HCT116 (cell line): ENCODE measurements around the gene KLHDC9. TPM values are rescaled to one million over a fixed set of nuclear protein-coding genes. Genes with fewer than 3 reads are reported as not detected.

Experiments
- ATAC-seq: fragments of 200-7000 bp; cut with Tn5 transposase; 2 replicates; pipeline ENCODE4 v1.9.1; 2020; ENCODE audit warnings: mild to moderate bottlenecking, moderate library complexity
- BruUV-seq: library from RNA; stranded (reverse); fragments of 400-500 nt; replicated peaks from 2 replicates; lab custom pipeline; 2021; lab: Mats Ljungman, UMichigan
- CTCF ChIA-PET: fragments of 300-600 bp; sonication (Branson Sonifier 250); formaldehyde crosslinking; loops from one replicate; lab custom pipeline; 2021; ENCODE audit warnings: antibody characterized with exemption; lab: Charles Lee
- POLR2A ChIA-PET: fragments of 300-600, 350-600 bp; sonication (Branson Sonifier 250); formaldehyde crosslinking; loops from one replicate; lab custom pipeline; 2021; ENCODE audit warnings: antibody characterized with exemption; lab: Charles Lee
- RAD21 ChIA-PET, 2 experiments: fragments of 300-600 bp; sonication (Branson Sonifier 250); formaldehyde crosslinking; loops; one replicate each; lab custom pipeline; 2023; ENCODE audit warnings: low total read pairs in 2 of 2; ENCODE audit not compliant: uncharacterized antibody in 2 of 2, unreplicated experiment in 2 of 2, low non-redundant PET in 1 of 2; lab: Charles Lee
- DNase-seq: peaks from one replicate; pipeline ENCODE4 v3.0.0-alpha.2; 2010; ENCODE audit warnings: low read depth, low spot score
- H2AFZ ChIP-seq: fragments of 200-600 bp; shearing (Covaris generic), sonication (generic); 2 replicates; pipeline ENCODE4 v1.6.1; 2017; ENCODE audit warnings: low read depth, mixed run types, mixed read lengths, antibody characterized with exemption, low read length; ENCODE audit not compliant: poor library complexity, severe bottlenecking
- H3K27ac ChIP-seq: 2 replicates; pipeline ENCODE4 v1.5.1; 2012; ENCODE audit warnings: low read depth, low read length
- H3K27me3 ChIP-seq: fragments of 200-600 bp; sonication (generic); 2 replicates; pipeline ENCODE4 v1.6.1; 2016; ENCODE audit warnings: mixed run types, low read length, mixed read lengths; ENCODE audit not compliant: insufficient read depth
- H3K36me3 ChIP-seq, 2 experiments: fragments of 200-500 bp in 1 of 2; fragments of 200-600 bp in 1 of 2; sonication (Bioruptor generic) in 1 of 2; sonication (generic) in 1 of 2; 2 replicates each; pipeline versions ENCODE4 v1.5.1 to v1.6.1; 2014 to 2016; ENCODE audit warnings: low read length in 2 of 2, inconsistent platforms in 1 of 2, mixed read lengths in 1 of 2, mixed run types in 1 of 2; ENCODE audit not compliant: insufficient read depth in 2 of 2, control insufficient read depth in 1 of 2
- H3K4me1 ChIP-seq, 2 experiments: fragments of 200-600 bp in 1 of 2; sonication (generic) in 1 of 2; 2 replicates each; pipeline versions ENCODE4 v1.5.1 to v1.6.1; 2012 to 2017; ENCODE audit warnings: low read length in 2 of 2, inconsistent platforms in 1 of 2, mild to moderate bottlenecking in 1 of 2, mixed read lengths in 1 of 2, mixed run types in 1 of 2, moderate library complexity in 1 of 2; ENCODE audit not compliant: insufficient read depth in 2 of 2, control insufficient read depth in 1 of 2
- H3K4me2 ChIP-seq: fragments of 200-600 bp; sonication (generic); 2 replicates; pipeline ENCODE4 v1.6.1; 2017; ENCODE audit warnings: mixed run types, low read length, mixed read lengths
- H3K4me3 ChIP-seq, 2 experiments: fragments of 200-600 bp in 1 of 2; sonication (generic) in 1 of 2; replicated peaks in 1 of 2; 2 replicates each; pipeline ENCODE4 v1.5.1; 2011 to 2016; ENCODE audit warnings: low read length in 2 of 2, control low read depth in 1 of 2, low read depth in 1 of 2, mild to moderate bottlenecking in 1 of 2, mixed read lengths in 1 of 2, mixed run types in 1 of 2
- H3K79me2 ChIP-seq: fragments of 200-600 bp; sonication (generic); 2 replicates; pipeline ENCODE4 v1.6.1; 2017; ENCODE audit warnings: mild to moderate bottlenecking, mixed run types, low read length, moderate library complexity, mixed read lengths; ENCODE audit not compliant: insufficient read depth
- H3K9ac ChIP-seq: fragments of 200-600 bp; sonication (generic); 2 replicates; pipeline ENCODE4 v1.6.1; 2016; ENCODE audit warnings: low read length, mixed read lengths
- H3K9me2 ChIP-seq: fragments of 200-600 bp; sonication (generic), shearing (Covaris generic); 2 replicates; pipeline ENCODE4 v1.6.1; 2017; ENCODE audit warnings: mixed run types, mild to moderate bottlenecking, moderate library complexity; ENCODE audit not compliant: insufficient read depth
- H3K9me3 ChIP-seq, 2 experiments: fragments of 200-500 bp in 1 of 2; fragments of 200-600 bp in 1 of 2; sonication (Bioruptor generic) in 1 of 2; sonication (generic) in 1 of 2; 2 replicates each; pipeline ENCODE4 v1.6.1; 2014 to 2017; ENCODE audit warnings: low read length in 2 of 2, mixed read lengths in 2 of 2, inconsistent platforms in 1 of 2, low read depth in 1 of 2, mild to moderate bottlenecking in 1 of 2, mixed run types in 1 of 2, moderate library complexity in 1 of 2; ENCODE audit not compliant: control insufficient read depth in 1 of 2, insufficient read depth in 1 of 2
- H4K20me1 ChIP-seq: fragments of 200-600 bp; sonication (generic), shearing (Covaris generic); 2 replicates; pipeline ENCODE4 v1.6.1; 2017; ENCODE audit warnings: mixed run types, mild to moderate bottlenecking, moderate library complexity; ENCODE audit not compliant: insufficient read depth
- CBX3 ChIP-seq: IDR thresholded peaks from 2 replicates; pipeline ENCODE4 v1.6.1; 2012; ENCODE audit warnings: low read depth
- EGR1 ChIP-seq: IDR thresholded peaks from 2 replicates; pipeline ENCODE4 v1.6.1; 2012; ENCODE audit warnings: low read depth
- ELF1 ChIP-seq: IDR thresholded peaks from 2 replicates; pipeline ENCODE4 v1.6.1; 2012; ENCODE audit warnings: low read depth, borderline replicate concordance
- EZH2 ChIP-seq: fragments of 200-600 bp; sonication (generic); IDR thresholded peaks from 2 replicates; pipeline ENCODE4 v1.6.1; 2017; ENCODE audit warnings: antibody characterized with exemption, mixed run types
- EZH2phosphoT487 ChIP-seq: fragments of 200-600 bp; IDR thresholded peaks from 2 replicates; pipeline ENCODE4 v1.6.1; 2018; ENCODE audit warnings: antibody characterized with exemption, borderline replicate concordance
- FOSL1 ChIP-seq: IDR thresholded peaks from 2 replicates; pipeline ENCODE4 v1.6.1; 2012; ENCODE audit warnings: low read depth
- POLR2A ChIP-seq: IDR thresholded peaks from 2 replicates; pipeline ENCODE4 v1.7.0; 2011; ENCODE audit warnings: borderline replicate concordance; ENCODE audit not compliant: insufficient read depth, insufficient read length; ENCODE audit errors: extremely low read depth
- POLR2AphosphoS5 ChIP-seq: IDR thresholded peaks from 2 replicates; pipeline ENCODE4 v1.6.1; 2011; ENCODE audit warnings: mild to moderate bottlenecking, low read depth, low read length, moderate library complexity
- RAD21 ChIP-seq: IDR thresholded peaks from 2 replicates; pipeline ENCODE4 v1.6.1; 2012; ENCODE audit warnings: low read depth, mild to moderate bottlenecking
- SIN3A ChIP-seq: IDR thresholded peaks from 2 replicates; pipeline ENCODE4 v1.6.1; 2012; ENCODE audit warnings: low read depth
- SP1 ChIP-seq: IDR thresholded peaks from 2 replicates; pipeline ENCODE4 v1.6.1; 2012; ENCODE audit warnings: low read depth
- TCF7L2 ChIP-seq: IDR thresholded peaks from 2 replicates; pipeline ENCODE4 v1.7.0; 2011; ENCODE audit warnings: borderline replicate concordance, inconsistent platforms; ENCODE audit not compliant: insufficient read depth, insufficient read length; ENCODE audit errors: extremely low read depth
- YY1 ChIP-seq: IDR thresholded peaks from 2 replicates; pipeline ENCODE4 v1.6.1; 2011; ENCODE audit warnings: low read length, low read depth, moderate library complexity, mild to moderate bottlenecking; ENCODE audit not compliant: insufficient replicate concordance; ENCODE audit errors: extremely low read depth
- ZFX ChIP-seq: fragments of 450-650 bp; IDR thresholded peaks from 2 replicates; pipeline ENCODE4 v1.6.1; 2017
- ZNF274 ChIP-seq: fragments of 200-500 bp; sonication (Bioruptor generic); IDR thresholded peaks from 2 replicates; pipeline ENCODE4 v1.6.1; 2014; ENCODE audit warnings: mild to moderate bottlenecking, low read depth, low read length, inconsistent platforms
- intact Hi-C: fragments of 100-400 bp; cut with micrococcal nuclease; formaldehyde crosslinking; loops from 2 replicates; pipeline ENCODE4 v1.10.0; 2022
- total RNA-seq: library from RNA; stranded (reverse); gene quantifications from one replicate; pipeline ENCODE4 v1.2.1, GENCODE V29; 2021; ENCODE audit not compliant: unreplicated experiment
- TF ChIP-seq, protein P1 (sequence below): IDR thresholded peaks from 2 replicates; pipeline ENCODE4 v1.6.1; 2011; ENCODE audit warnings: mild to moderate bottlenecking, low read length, moderate library complexity; ENCODE audit not compliant: insufficient replicate concordance; ENCODE audit errors: extremely low read depth
- TF ChIP-seq, protein P2 (sequence below): IDR thresholded peaks from 2 replicates; pipeline ENCODE4 v1.6.1; 2012; ENCODE audit warnings: low read depth
- TF ChIP-seq, protein P3 (sequence below): IDR thresholded peaks from 2 replicates; pipeline ENCODE4 v1.6.1; 2012
- TF ChIP-seq, protein P4 (sequence below): IDR thresholded peaks from 2 replicates; pipeline ENCODE4 v1.6.1; 2012
- TF ChIP-seq, protein P5 (sequence below), 3 experiments: fragments of 200-600 bp in 1 of 3; sonication (generic) in 1 of 3; IDR thresholded peaks in 2 of 3; conservative IDR thresholded peaks in 1 of 3; 2 replicates each; pipeline ENCODE4 v1.5.1; 2012 to 2017; ENCODE audit warnings: low read depth in 2 of 3, low read length in 2 of 3, antibody characterized with exemption in 1 of 3, borderline replicate concordance in 1 of 3, control low read depth in 1 of 3, mild to moderate bottlenecking in 1 of 3, mixed read lengths in 1 of 3, mixed run types in 1 of 3, moderate library complexity in 1 of 3; ENCODE audit not compliant: insufficient read depth in 1 of 3

KLHDC9 gene
- total RNA-seq, 1 experiment from 2014 or later = 1.4 TPM

DNA sequence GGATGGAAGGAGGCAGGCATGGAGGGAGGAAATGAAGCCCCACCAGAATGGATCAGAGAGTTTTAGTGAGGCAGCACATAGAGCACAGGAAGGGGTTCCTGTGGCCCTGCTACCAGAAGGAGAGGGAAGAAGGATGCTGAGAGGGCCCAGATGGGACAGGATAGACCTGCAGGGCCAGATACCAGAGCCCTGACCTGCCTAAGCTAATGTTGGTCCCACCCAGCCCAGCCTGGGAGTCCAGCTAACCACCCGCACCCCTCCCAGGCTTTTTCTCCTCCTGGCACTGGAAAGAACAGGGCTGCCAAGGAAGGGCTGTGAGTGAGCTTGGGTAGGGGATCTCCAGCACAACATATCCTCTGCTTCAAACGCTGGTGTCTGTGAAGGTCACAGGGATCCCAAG, 15.7 kb upstream of the KLHDC9 start:
- H3K27ac ChIP-seq = peak overlapping the region; percentile 46

More for the DNA sequence above, 15.7 kb upstream of the KLHDC9 start:
- Histone ChIP-seq H3K36me3 (no peaks in the 10 kb centered on the region), H3K4me3 (peak overlapping the region in 1 of 2 experiments; percentile 40; a peak in 2 of 4 replicates), H3K9ac (peak overlapping the region; percentile 46)
- POLR2A ChIA-PET = interaction anchor here (1.5 kb wide), 2 partner anchors 9 to 37 kb away, joined by 3 read pairs; partner anchors contain the start of gene USF1
- ATAC-seq = no peak
- TF ChIP-seq RAD21 (no peak), ZFX (no peak), ZNF274 (no peak), POLR2A (no peak), SP1 (no peak), EZH2 (no peak), ELF1 (no peak), EGR1 (no peak), YY1 (no peak), TCF7L2 (no peak), SIN3A (no peak), POLR2AphosphoS5 (no peak), EZH2phosphoT487 (no peak), FOSL1 (no peak), CBX3 (no peak)
- TF ChIP-seq, protein P1, sequence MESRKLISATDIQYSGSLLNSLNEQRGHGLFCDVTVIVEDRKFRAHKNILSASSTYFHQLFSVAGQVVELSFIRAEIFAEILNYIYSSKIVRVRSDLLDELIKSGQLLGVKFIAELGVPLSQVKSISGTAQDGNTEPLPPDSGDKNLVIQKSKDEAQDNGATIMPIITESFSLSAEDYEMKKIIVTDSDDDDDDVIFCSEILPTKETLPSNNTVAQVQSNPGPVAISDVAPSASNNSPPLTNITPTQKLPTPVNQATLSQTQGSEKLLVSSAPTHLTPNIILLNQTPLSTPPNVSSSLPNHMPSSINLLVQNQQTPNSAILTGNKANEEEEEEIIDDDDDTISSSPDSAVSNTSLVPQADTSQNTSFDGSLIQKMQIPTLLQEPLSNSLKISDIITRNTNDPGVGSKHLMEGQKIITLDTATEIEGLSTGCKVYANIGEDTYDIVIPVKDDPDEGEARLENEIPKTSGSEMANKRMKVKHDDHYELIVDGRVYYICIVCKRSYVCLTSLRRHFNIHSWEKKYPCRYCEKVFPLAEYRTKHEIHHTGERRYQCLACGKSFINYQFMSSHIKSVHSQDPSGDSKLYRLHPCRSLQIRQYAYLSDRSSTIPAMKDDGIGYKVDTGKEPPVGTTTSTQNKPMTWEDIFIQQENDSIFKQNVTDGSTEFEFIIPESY = no peak
- TF ChIP-seq, protein P2, sequence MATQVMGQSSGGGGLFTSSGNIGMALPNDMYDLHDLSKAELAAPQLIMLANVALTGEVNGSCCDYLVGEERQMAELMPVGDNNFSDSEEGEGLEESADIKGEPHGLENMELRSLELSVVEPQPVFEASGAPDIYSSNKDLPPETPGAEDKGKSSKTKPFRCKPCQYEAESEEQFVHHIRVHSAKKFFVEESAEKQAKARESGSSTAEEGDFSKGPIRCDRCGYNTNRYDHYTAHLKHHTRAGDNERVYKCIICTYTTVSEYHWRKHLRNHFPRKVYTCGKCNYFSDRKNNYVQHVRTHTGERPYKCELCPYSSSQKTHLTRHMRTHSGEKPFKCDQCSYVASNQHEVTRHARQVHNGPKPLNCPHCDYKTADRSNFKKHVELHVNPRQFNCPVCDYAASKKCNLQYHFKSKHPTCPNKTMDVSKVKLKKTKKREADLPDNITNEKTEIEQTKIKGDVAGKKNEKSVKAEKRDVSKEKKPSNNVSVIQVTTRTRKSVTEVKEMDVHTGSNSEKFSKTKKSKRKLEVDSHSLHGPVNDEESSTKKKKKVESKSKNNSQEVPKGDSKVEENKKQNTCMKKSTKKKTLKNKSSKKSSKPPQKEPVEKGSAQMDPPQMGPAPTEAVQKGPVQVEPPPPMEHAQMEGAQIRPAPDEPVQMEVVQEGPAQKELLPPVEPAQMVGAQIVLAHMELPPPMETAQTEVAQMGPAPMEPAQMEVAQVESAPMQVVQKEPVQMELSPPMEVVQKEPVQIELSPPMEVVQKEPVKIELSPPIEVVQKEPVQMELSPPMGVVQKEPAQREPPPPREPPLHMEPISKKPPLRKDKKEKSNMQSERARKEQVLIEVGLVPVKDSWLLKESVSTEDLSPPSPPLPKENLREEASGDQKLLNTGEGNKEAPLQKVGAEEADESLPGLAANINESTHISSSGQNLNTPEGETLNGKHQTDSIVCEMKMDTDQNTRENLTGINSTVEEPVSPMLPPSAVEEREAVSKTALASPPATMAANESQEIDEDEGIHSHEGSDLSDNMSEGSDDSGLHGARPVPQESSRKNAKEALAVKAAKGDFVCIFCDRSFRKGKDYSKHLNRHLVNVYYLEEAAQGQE = no peak
- TF ChIP-seq, protein P3, sequence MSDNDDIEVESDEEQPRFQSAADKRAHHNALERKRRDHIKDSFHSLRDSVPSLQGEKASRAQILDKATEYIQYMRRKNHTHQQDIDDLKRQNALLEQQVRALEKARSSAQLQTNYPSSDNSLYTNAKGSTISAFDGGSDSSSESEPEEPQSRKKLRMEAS = no peak
- TF ChIP-seq, protein P4, sequence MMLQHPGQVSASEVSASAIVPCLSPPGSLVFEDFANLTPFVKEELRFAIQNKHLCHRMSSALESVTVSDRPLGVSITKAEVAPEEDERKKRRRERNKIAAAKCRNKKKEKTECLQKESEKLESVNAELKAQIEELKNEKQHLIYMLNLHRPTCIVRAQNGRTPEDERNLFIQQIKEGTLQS = no peak
- TF ChIP-seq, protein P5, sequence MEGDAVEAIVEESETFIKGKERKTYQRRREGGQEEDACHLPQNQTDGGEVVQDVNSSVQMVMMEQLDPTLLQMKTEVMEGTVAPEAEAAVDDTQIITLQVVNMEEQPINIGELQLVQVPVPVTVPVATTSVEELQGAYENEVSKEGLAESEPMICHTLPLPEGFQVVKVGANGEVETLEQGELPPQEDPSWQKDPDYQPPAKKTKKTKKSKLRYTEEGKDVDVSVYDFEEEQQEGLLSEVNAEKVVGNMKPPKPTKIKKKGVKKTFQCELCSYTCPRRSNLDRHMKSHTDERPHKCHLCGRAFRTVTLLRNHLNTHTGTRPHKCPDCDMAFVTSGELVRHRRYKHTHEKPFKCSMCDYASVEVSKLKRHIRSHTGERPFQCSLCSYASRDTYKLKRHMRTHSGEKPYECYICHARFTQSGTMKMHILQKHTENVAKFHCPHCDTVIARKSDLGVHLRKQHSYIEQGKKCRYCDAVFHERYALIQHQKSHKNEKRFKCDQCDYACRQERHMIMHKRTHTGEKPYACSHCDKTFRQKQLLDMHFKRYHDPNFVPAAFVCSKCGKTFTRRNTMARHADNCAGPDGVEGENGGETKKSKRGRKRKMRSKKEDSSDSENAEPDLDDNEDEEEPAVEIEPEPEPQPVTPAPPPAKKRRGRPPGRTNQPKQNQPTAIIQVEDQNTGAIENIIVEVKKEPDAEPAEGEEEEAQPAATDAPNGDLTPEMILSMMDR (IDR thresholded peaks at IDR 0.05 in 2 of 3, conservative IDR thresholded peaks at IDR 0.05 in 1 of 3; ENCODE audit: borderline replicate concordance in 1 of 3, insufficient read depth in 1 of 3, low read depth in 2 of 3, low read length in 2 of 3) = no peak
- TF ChIP-seq, all 23 proteins: peak for 0
- Histone ChIP-seq H3K9me3 (no peaks in the 10 kb centered on the region), H3K4me1 (peaks cover 34 to 71% of the 10 kb centered on the region in 2 experiments), H3K27me3 (no peaks in the 10 kb centered on the region), H3K9me2 (no peaks in the 10 kb centered on the region), H2AFZ (no peak overlapping the region), H3K79me2 (no peaks in the 10 kb centered on the region), H4K20me1 (no peaks in the 10 kb centered on the region), H3K4me2 (peak overlapping the region; percentile 73)
- RAD21 ChIA-PET = no interaction called here
- CTCF ChIA-PET = interaction anchor here (1.1 to 2.4 kb wide), 2 partner anchors 11 to 15 kb away, joined by 3 to 7 read pairs; no protein-coding TSS in a partner anchor
- intact Hi-C loops = no loop called here
- no TSS peak for BruUV-seq
- no peak for DNase-seq
